ENCODE data around the gene HOXD8. TPM values are rescaled to one million over a fixed set of nuclear protein-coding genes. Genes with fewer than 3 reads are reported as not detected.

The HOXD8 gene
- total RNA-seq, 1 donor from 2014 or later = not detected

DNA sequence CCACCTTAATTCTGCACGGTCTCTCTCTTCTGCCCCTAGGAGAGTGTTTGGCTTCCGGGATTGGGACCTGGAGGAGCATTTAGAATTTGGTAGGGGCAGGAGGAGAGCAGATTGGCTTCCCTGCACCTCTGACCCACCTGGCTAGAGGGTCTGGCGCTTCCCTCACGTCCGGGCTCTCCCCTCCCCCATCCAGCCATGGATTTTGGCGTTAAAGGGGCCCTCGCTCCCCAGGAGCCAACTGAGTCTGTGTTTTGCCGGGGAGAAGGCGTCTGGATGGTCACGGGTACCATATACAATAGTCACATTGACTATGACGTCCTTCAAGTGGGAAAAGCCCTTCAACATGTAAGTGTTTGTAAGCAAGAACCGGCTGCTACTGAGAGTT lies 34.2 kb downstream of the HOXD8 start:
- H3K36me3 Mint-ChIP-seq (ENCODE audit: unreplicated experiment) = no peaks in the 10 kb centered on the region
- TF ChIP-seq CTCF (IDR thresholded peaks at IDR 0.05) = no peak
- peaks cover 83% of the 10 kb centered on the region for H3K27me3 Mint-ChIP-seq (ENCODE audit: unreplicated experiment)
- peaks cover 9% of the 10 kb centered on the region for H3K4me1 Mint-ChIP-seq (ENCODE audit: unreplicated experiment)
- no peak for DNase-seq (ENCODE audit: extremely low spot score, unreplicated experiment)
- H3K27ac Mint-ChIP-seq (ENCODE audit: unreplicated experiment) = no peak overlapping the region
- peaks cover 3% of the 10 kb centered on the region for H3K9me3 Mint-ChIP-seq (ENCODE audit: unreplicated experiment)
- no peak overlapping the region for H3K4me3 Mint-ChIP-seq (ENCODE audit: unreplicated experiment)

DNA sequence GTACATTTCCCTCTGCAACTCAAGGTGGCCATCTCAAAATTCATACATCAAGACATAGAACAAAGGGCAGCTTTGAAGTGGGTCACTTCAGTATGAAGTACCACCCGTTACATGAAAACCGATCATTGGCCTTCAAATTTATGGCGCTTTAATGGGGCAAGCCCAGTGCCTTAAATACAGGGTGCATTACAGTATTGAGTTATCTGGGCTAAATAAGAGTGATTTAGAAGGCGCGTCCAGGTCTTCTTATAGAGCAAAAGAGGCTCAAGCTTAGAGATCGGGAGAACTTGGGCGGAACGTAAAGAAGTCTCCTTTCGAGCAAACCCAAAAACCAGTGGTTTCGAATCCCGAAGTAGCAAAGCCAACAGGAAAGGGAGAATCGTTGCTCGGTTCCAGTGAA lies 34.7 kb downstream of the HOXD8 start:
- H3K27me3 Mint-ChIP-seq (ENCODE audit: unreplicated experiment) = peaks cover 82% of the 10 kb centered on the region
- H3K4me1 Mint-ChIP-seq (ENCODE audit: unreplicated experiment) = peaks cover 9% of the 10 kb centered on the region
- DNase-seq (ENCODE audit: extremely low spot score, unreplicated experiment) = no peak

GRCh38 chr2:176164611-176165369 lies 35.3 kb downstream of the HOXD8 start:
- no peak overlapping the region for H3K4me3 Mint-ChIP-seq (ENCODE audit: unreplicated experiment)
- H3K4me1 Mint-ChIP-seq (ENCODE audit: unreplicated experiment) = peaks cover 5% of the 10 kb centered on the region
- peaks cover 81% of the 10 kb centered on the region for H3K27me3 Mint-ChIP-seq (ENCODE audit: unreplicated experiment)
- H3K9me3 Mint-ChIP-seq (ENCODE audit: unreplicated experiment) = peaks cover 3% of the 10 kb centered on the region
- DNase-seq (ENCODE audit: extremely low spot score, unreplicated experiment) = no peak
- H3K36me3 Mint-ChIP-seq (ENCODE audit: unreplicated experiment) = no peaks in the 10 kb centered on the region
- no peak for TF ChIP-seq CTCF (IDR thresholded peaks at IDR 0.05)
- no peak overlapping the region for H3K27ac Mint-ChIP-seq (ENCODE audit: unreplicated experiment)

More for the DNA sequence above, 34.7 kb downstream of the HOXD8 start:
- TF ChIP-seq CTCF (IDR thresholded peaks at IDR 0.05) = no peak
- Mint-ChIP-seq H3K9me3 (ENCODE audit: unreplicated experiment) (peaks cover 3% of the 10 kb centered on the region), H3K27ac (ENCODE audit: unreplicated experiment) (no peak overlapping the region), H3K4me3 (ENCODE audit: unreplicated experiment) (no peak overlapping the region), H3K36me3 (ENCODE audit: unreplicated experiment) (no peaks in the 10 kb centered on the region)

GRCh38 chr2:176165370-176166050 lies 36.0 kb downstream of the HOXD8 start:
- Mint-ChIP-seq H3K4me3 (ENCODE audit: unreplicated experiment) (no peak overlapping the region), H3K4me1 (ENCODE audit: unreplicated experiment) (peaks cover 5% of the 10 kb centered on the region), H3K36me3 (ENCODE audit: unreplicated experiment) (no peaks in the 10 kb centered on the region), H3K9me3 (ENCODE audit: unreplicated experiment) (peaks cover 3% of the 10 kb centered on the region), H3K27me3 (ENCODE audit: unreplicated experiment) (peaks cover 78% of the 10 kb centered on the region), H3K27ac (ENCODE audit: unreplicated experiment) (no peak overlapping the region)
- DNase-seq (ENCODE audit: extremely low spot score, unreplicated experiment) = no peak
- no peak for TF ChIP-seq CTCF (IDR thresholded peaks at IDR 0.05)

DNA sequence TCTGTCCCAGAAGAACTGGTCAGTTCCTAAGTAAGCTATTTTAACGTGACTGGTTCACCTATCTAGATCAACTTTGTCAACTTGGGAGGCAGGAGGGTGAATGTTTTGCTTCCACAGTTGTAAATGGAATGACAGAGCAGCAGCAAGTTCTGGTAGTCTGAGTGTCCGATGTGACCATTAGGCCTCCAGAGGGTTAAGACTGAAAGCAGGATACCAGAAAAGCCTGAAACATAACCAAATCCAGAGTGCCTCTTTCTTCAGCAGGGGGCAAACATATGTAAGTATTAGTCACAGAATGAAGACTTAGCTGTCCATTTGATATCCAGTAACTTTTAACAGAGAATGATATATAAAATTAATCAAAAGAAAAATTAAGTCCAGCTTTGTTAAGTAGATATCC lies 36.8 kb downstream of the HOXD8 start:
- DNase-seq (ENCODE audit: extremely low spot score, unreplicated experiment) = no peak
- Mint-ChIP-seq H3K36me3 (ENCODE audit: unreplicated experiment) (no peaks in the 10 kb centered on the region), H3K27me3 (ENCODE audit: unreplicated experiment) (peaks cover 79% of the 10 kb centered on the region), H3K4me3 (ENCODE audit: unreplicated experiment) (no peak overlapping the region), H3K9me3 (ENCODE audit: unreplicated experiment) (peaks cover 3% of the 10 kb centered on the region), H3K27ac (ENCODE audit: unreplicated experiment) (no peak overlapping the region), H3K4me1 (ENCODE audit: unreplicated experiment) (peaks cover 5% of the 10 kb centered on the region)
- no peak for TF ChIP-seq CTCF (IDR thresholded peaks at IDR 0.05)

All from osteocyte (in vitro differentiated cells).